DND-41 (cell line): ENCODE measurements around the gene EML6.

Source experiments
- EZH2 ChIP-seq: IDR thresholded peaks from 3 replicates; pipeline ENCODE4 v1.6.1; 2012; ENCODE audit warnings: borderline replicate concordance, low read depth, mild to moderate bottlenecking, moderate library complexity, low read length, inconsistent platforms; ENCODE audit not compliant: severe bottlenecking
- TF ChIP-seq, protein P1 (sequence below): IDR thresholded peaks from 2 replicates; pipeline ENCODE4 v1.5.1; 2012; ENCODE audit warnings: borderline replicate concordance, low read length, moderate library complexity, mild to moderate bottlenecking; ENCODE audit not compliant: poor library complexity, severe bottlenecking; ENCODE audit errors: extremely low read depth

DNA sequence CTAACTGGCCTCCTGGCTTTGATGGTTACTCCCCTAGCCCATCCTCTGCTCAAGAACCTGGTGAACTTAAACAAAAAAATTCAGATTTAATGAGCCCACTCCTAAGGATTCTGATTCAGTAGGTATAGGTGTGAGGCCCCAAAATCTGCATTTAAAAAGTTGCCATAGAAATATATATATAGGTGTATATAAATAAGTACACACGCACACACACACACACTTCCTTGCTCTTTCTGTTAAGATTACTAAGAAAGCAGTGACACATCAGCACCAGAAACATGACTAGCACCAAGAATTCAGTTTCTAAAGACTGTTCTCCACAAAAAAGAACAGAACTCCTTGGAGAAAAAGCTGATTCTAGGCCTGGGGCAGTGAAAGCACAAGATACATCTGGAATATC lies 17.8 kb downstream of the EML6 start:
- TF ChIP-seq, protein P1, sequence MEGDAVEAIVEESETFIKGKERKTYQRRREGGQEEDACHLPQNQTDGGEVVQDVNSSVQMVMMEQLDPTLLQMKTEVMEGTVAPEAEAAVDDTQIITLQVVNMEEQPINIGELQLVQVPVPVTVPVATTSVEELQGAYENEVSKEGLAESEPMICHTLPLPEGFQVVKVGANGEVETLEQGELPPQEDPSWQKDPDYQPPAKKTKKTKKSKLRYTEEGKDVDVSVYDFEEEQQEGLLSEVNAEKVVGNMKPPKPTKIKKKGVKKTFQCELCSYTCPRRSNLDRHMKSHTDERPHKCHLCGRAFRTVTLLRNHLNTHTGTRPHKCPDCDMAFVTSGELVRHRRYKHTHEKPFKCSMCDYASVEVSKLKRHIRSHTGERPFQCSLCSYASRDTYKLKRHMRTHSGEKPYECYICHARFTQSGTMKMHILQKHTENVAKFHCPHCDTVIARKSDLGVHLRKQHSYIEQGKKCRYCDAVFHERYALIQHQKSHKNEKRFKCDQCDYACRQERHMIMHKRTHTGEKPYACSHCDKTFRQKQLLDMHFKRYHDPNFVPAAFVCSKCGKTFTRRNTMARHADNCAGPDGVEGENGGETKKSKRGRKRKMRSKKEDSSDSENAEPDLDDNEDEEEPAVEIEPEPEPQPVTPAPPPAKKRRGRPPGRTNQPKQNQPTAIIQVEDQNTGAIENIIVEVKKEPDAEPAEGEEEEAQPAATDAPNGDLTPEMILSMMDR: no peak
- no peak for TF ChIP-seq EZH2
